Measurements from ENCODE around the gene TESK2. TPM values are rescaled to one million over a fixed set of nuclear protein-coding genes. Genes with fewer than 3 reads are reported as not detected.

Gene TESK2
- total and polyA plus RNA-seq, 5 donors = 1.6 to 4.7 (median 4.2) TPM

GRCh38 chr1:45303520-45304310 is 187.2 kb downstream of the TESK2 start:
- Histone ChIP-seq H3K27ac (ENCODE audit: low read length) (peak overlapping the region; percentile 91), H3K4me1 (ENCODE audit: control insufficient read depth, insufficient read depth, low read length) (peaks cover 3% of the 10 kb centered on the region), H3K27me3 (ENCODE audit: control insufficient read depth, insufficient read depth) (no peaks in the 10 kb centered on the region), H3K9me3 (ENCODE audit: control insufficient read depth, low read length) (no peaks in the 10 kb centered on the region), H3K4me3 (ENCODE audit: low read length) (peak overlapping the region; percentile 76)
- intact Hi-C loops (cut with DNase I) = loop anchor here in 2 of 4 donors (5.0 to 10.0 kb wide), 2 partner anchors 291 to 469 kb away; partner anchors contain the start of genes HECTD3 (in 1 of the 2) and UROD (in 1 of the 2)
- ATAC-seq = peak; percentile 98 to 99
- peak; percentile 99 to 100 (median 99) for DNase-seq
- under 1% methylated on average over 67 of the region's 68 CpGs for WGBS

- no peak for ATAC-seq
- intact Hi-C loops (cut with DNase I) = loop anchor here in 2 of 4 donors (5.0 to 10.0 kb wide), 2 partner anchors 290 to 468 kb away; partner anchors contain the start of genes HECTD3 (in 1 of the 2) and UROD (in 1 of the 2)
- 88% methylated on average over 16 of the region's 16 CpGs for WGBS
These were observed 188.3 kb downstream of the TESK2 start for GRCh38 chr1:45302505-45303150.

DNA sequence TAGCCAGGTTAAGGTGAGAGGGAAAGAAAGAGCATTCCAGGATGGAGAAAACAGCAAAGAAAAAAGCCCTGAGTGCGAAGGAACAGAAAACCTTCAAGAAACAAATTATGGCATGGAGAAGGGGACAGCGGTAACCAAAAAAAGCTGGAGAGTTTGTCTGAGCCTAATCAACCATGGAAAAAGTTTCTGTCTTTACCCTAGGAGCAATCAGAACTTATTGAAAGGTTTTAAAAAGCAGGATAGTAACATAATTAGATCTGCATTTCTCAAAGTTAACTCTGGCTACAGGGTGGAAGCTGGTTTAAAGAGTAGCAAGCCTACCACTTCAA is 190.3 kb downstream of the TESK2 start:
- Histone ChIP-seq H3K27ac (ENCODE audit: low read length) (no peak overlapping the region), H3K9me3 (ENCODE audit: control insufficient read depth, low read length) (no peaks in the 10 kb centered on the region), H3K4me1 (ENCODE audit: control insufficient read depth, insufficient read depth, low read length) (peaks cover 3% of the 10 kb centered on the region), H3K27me3 (ENCODE audit: control insufficient read depth, insufficient read depth) (no peaks in the 10 kb centered on the region), H3K4me3 (ENCODE audit: low read length) (no peak overlapping the region)
- intact Hi-C loops (cut with DNase I) = loop anchor here in 3 of 4 donors (1.0 to 10.0 kb wide), 4 partner anchors 286 to 466 kb away; partner anchors contain the start of genes HECTD3 (in 1 of the 3) and UROD (in 1 of the 3)
- 63% methylated on average over 2 of the region's 2 CpGs for WGBS
- ATAC-seq (no peak), DNase-seq (no peak)

More at GRCh38 chr1:45302505-45303150, 188.3 kb downstream of the TESK2 start:
- H3K4me3 ChIP-seq (ENCODE audit: low read length) = peak overlapping the region; percentile 76
- no peak overlapping the region for H3K27ac ChIP-seq (ENCODE audit: low read length)
- peak in 1 of 3 donors; percentile 58 for DNase-seq
- peaks cover 3% of the 10 kb centered on the region for H3K4me1 ChIP-seq (ENCODE audit: control insufficient read depth, insufficient read depth, low read length)
- no peaks in the 10 kb centered on the region for H3K27me3 ChIP-seq (ENCODE audit: control insufficient read depth, insufficient read depth)
- no peaks in the 10 kb centered on the region for H3K9me3 ChIP-seq (ENCODE audit: control insufficient read depth, low read length)

DNA sequence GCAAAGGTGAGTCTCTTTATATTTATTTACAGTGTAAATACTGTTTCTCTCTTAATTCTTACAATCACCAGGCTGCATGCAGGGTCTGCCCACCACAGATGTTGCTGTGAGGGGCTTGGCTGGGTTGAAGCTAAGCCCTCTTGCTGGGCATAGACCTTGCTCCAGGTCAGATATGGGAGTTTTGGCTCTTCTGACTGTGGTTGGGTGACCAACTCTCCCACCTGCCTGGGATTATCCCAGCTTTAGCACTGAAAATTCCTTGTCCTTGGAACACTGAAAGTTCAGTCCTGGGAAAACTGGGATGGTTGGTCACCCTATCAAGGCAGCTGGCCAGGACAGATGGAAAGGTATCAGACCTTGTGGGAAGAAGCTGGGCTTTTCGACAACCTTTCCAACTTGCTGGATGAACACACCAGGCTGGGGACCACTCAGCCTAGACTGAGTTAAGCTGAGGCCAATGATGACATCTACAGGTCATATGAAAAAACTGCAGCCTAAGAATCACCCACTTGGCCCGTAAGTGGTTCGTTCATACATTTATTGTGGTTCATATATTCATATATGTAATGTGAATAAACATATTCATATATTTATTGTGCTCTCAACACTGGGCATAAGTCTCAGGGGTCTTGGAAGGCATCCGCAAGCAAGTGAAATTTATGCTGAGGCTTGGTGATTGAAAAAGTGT is 190.8 kb downstream of the TESK2 start:
- H3K4me1 ChIP-seq (ENCODE audit: control insufficient read depth, insufficient read depth, low read length) = peaks cover 3% of the 10 kb centered on the region
- intact Hi-C loops (cut with DNase I) = loop anchor here (1.0 to 10.0 kb wide), 5 partner anchors 283 to 465 kb away; partner anchors contain the start of genes HECTD3 (in 1 of the 4) and UROD (in 1 of the 4)
- ATAC-seq = no peak
- H3K27me3 ChIP-seq (ENCODE audit: control insufficient read depth, insufficient read depth) = no peaks in the 10 kb centered on the region
- no peak overlapping the region for H3K27ac ChIP-seq (ENCODE audit: low read length)
- 9% methylated on average over 4 of the region's 4 CpGs for WGBS
- peak in 2 of 3 donors; percentile 34 to 63 for DNase-seq
- no peak overlapping the region for H3K4me3 ChIP-seq (ENCODE audit: low read length)
- no peaks in the 10 kb centered on the region for H3K9me3 ChIP-seq (ENCODE audit: control insufficient read depth, low read length)

- no peak for DNase-seq
- intact Hi-C loops (cut with DNase I) = loop anchor here in 1 of 4 donors (2.0 kb wide), 1 partner anchor 282 kb away; no protein-coding TSS in a partner anchor
- 71% methylated on average over 1 of the region's 1 CpG for WGBS
These were observed 191.7 kb downstream of the TESK2 start for GRCh38 chr1:45299296-45299695.

GRCh38 chr1:45297666-45298356 is 193.2 kb downstream of the TESK2 start:
- no peak overlapping the region for H3K4me3 ChIP-seq (ENCODE audit: low read length)
- H3K27me3 ChIP-seq (ENCODE audit: control insufficient read depth, insufficient read depth) = no peaks in the 10 kb centered on the region
- H3K9me3 ChIP-seq (ENCODE audit: control insufficient read depth, low read length) = no peaks in the 10 kb centered on the region
- ATAC-seq (no peak), DNase-seq (no peak)
- WGBS = 73% methylated on average over 8 of the region's 8 CpGs
- H3K27ac ChIP-seq (ENCODE audit: low read length) = no peak overlapping the region
- intact Hi-C loops (cut with DNase I) = loop anchor here in 1 of 4 donors (2.0 kb wide), 1 partner anchor 281 kb away; no protein-coding TSS in a partner anchor
- no peaks in the 10 kb centered on the region for H3K4me1 ChIP-seq (ENCODE audit: control insufficient read depth, insufficient read depth, low read length)

More at GRCh38 chr1:45299296-45299695, 191.7 kb downstream of the TESK2 start:
- no peaks in the 10 kb centered on the region for H3K4me1 ChIP-seq (ENCODE audit: control insufficient read depth, insufficient read depth, low read length)
- H3K4me3 ChIP-seq (ENCODE audit: low read length) = no peak overlapping the region
- no peak for ATAC-seq
- no peak overlapping the region for H3K27ac ChIP-seq (ENCODE audit: low read length)
- H3K9me3 ChIP-seq (ENCODE audit: control insufficient read depth, low read length) = no peaks in the 10 kb centered on the region
- H3K27me3 ChIP-seq (ENCODE audit: control insufficient read depth, insufficient read depth) = no peaks in the 10 kb centered on the region

Other genes with a start within 250 kb of the TESK2 start
- under 1 TPM in 3 of 4 donors, not detected in 1; 0.25 to 0.56 (median 0.40) TPM for gene HPDL, start 164.3 kb downstream of the TESK2 start, total RNA-seq
- gene HPDL, start 164.3 kb downstream of the TESK2 start, polyA plus RNA-seq = 0.38 TPM
- 1 to 10 TPM; 5.0 to 6.6 (median 6.2) TPM for gene TOE1, start 151.0 kb downstream of the TESK2 start, total RNA-seq
- 4.5 TPM for gene TOE1, start 151.0 kb downstream of the TESK2 start, polyA plus RNA-seq
- 10 to 100 TPM in 3 of 4 donors, 1 to 10 TPM in 1; 7.7 to 12.7 (median 11.2) TPM for gene MUTYH, start 150.7 kb downstream of the TESK2 start, total RNA-seq
- 8.7 TPM for gene MUTYH, start 150.7 kb downstream of the TESK2 start, polyA plus RNA-seq
- 10 to 100 TPM in 2 of 4 donors, 1 to 10 TPM in 2; 2.5 to 13.9 (median 11.0) TPM for gene CCDC163, start 8.9 kb upstream of the TESK2 start, total RNA-seq
- 7.3 TPM for gene CCDC163, start 8.9 kb upstream of the TESK2 start, polyA plus RNA-seq
- gene MMACHC, start 9.1 kb upstream of the TESK2 start, total RNA-seq = 10 to 100 TPM; 15.7 to 32.0 (median 26.2) TPM
- gene MMACHC, start 9.1 kb upstream of the TESK2 start, polyA plus RNA-seq = 12.8 TPM
- 100 to 1,000 TPM; 548 to 884 (median 710) TPM for gene PRDX1, start 30.7 kb upstream of the TESK2 start, total RNA-seq
- 1,153 TPM for gene PRDX1, start 30.7 kb upstream of the TESK2 start, polyA plus RNA-seq
- gene AKR1A1, start 59.7 kb upstream of the TESK2 start, total RNA-seq = 100 to 1,000 TPM in 1 of 4 donors, 10 to 100 TPM in 3; 67.3 to 106 (median 90.7) TPM
- gene AKR1A1, start 59.7 kb upstream of the TESK2 start, polyA plus RNA-seq = 75.0 TPM
- 10 to 100 TPM; 43.7 to 49.4 (median 48.1) TPM for gene NASP, start 92.9 kb upstream of the TESK2 start, total RNA-seq
- gene NASP, start 92.9 kb upstream of the TESK2 start, polyA plus RNA-seq = 89.8 TPM
- 1 to 10 TPM in 3 of 4 donors, under 1 TPM in 1; 0.42 to 1.8 (median 1.1) TPM for gene CCDC17, start 132.9 kb upstream of the TESK2 start, total RNA-seq
- gene CCDC17, start 132.9 kb upstream of the TESK2 start, polyA plus RNA-seq = 0.93 TPM
- 10 to 100 TPM; 75.4 to 83.1 (median 79.9) TPM for gene GPBP1L1, start 195.4 kb upstream of the TESK2 start, total RNA-seq
- 47.9 TPM for gene GPBP1L1, start 195.4 kb upstream of the TESK2 start, polyA plus RNA-seq
- 10 to 100 TPM; 21.6 to 30.9 (median 24.1) TPM for gene TMEM69, start 197.0 kb upstream of the TESK2 start, total RNA-seq
- 32.4 TPM for gene TMEM69, start 197.0 kb upstream of the TESK2 start, polyA plus RNA-seq